Spleen (tissue), 7 donors: ENCODE data around the gene PRKACA.

Experiments used
- CTCF ChIP-seq, 11 experiments: fragments of 200-600 bp in 7 of 11; fragments of 450-650 bp in 4 of 11; sonication (generic) in 4 of 11; IDR thresholded peaks in 8 of 11; conservative IDR thresholded peaks in 3 of 11; 1 replicate in 7 of 11; 2 replicates in 4 of 11; pipeline versions ENCODE4 v1.4.0 to v1.8.0; 2016 to 2021; ENCODE audit warnings: antibody characterized with exemption in 11 of 11, inconsistent platforms in 4 of 11, mild to moderate bottlenecking in 1 of 11
- POLR2A ChIP-seq, 3 donors: fragments of 450-650 bp; IDR thresholded peaks; one replicate each; pipeline ENCODE4 v1.5.1; 2017; ENCODE audit warnings: antibody characterized with exemption in 3 of 3, mild to moderate bottlenecking in 1 of 3
- POLR2AphosphoS5 ChIP-seq, 3 donors: sonication (generic); formaldehyde crosslinking; IDR thresholded peaks; one replicate each; pipeline ENCODE4 v1.5.1; 2017; ENCODE audit warnings: antibody characterized with exemption in 3 of 3
- donor health status: DM: no; HTN: no; CAD: no; lungs with moderate emphysema.
- donor health status: DM: no; HTN: no; CAD: no.
- donor health status: DM: no; HTN: no; CAD: no.

GRCh38 chr19:14127929-14128509 lies 10.5 kb upstream of the PRKACA start:
- TF ChIP-seq CTCF (IDR thresholded peaks at IDR 0.05 in 8 of 11, conservative IDR thresholded peaks at IDR 0.05 in 3 of 11): no peak
- peak in 2 of 3 donors; percentile 18 to 69 for TF ChIP-seq POLR2AphosphoS5 (IDR thresholded peaks at IDR 0.05)
- TF ChIP-seq POLR2A (IDR thresholded peaks at IDR 0.05): no peak
